WI38 (cell line): ENCODE measurements around the gene LBH.

Experiments
- H3K4me3 ChIP-seq: 2 replicates; pipeline ENCODE4 v1.5.1; 2011; ENCODE audit warnings: low read depth, mild to moderate bottlenecking, control low read depth, low read length
- TF ChIP-seq, protein P1 (sequence below): IDR thresholded peaks from 2 replicates; pipeline ENCODE4 v1.5.1; 2012; ENCODE audit warnings: low read depth, mild to moderate bottlenecking, control low read depth, low read length

The LBH gene

DNA sequence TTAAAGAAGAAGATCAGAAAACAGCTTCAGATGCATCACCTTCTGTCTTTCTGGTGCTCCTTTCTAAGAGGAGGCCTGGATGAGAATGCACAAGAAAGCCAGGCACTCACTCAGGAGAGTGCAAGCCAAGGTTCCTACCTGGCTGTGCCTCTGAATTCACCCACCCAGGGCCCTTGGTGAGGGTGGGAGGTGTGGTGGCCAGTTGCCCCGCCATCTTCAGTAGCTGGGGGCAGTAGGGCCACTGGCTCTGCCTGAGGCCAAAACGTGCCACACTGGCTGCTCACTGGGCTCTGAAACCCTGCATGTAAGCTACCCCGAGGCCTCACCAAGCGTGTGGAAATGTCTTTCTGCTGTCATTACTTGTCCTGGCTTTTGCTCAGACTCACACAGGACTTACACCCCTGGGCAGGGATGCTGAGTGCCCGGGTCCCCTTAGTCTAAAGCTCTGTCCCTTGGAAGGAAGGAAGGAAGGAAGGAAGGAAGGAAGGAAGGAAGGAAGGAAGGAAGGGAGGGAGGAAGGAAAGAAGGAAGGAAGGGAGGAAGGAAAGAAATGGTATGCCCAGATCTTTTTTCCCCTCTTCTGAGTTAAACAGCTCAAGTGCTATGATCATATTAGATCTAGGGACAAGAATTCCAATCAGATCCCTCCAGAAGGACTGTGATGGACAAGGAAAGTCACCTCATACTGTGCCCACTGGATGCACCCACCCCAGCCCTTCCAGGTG is 8.5 kb upstream of the LBH start:
- TF ChIP-seq, protein P1, sequence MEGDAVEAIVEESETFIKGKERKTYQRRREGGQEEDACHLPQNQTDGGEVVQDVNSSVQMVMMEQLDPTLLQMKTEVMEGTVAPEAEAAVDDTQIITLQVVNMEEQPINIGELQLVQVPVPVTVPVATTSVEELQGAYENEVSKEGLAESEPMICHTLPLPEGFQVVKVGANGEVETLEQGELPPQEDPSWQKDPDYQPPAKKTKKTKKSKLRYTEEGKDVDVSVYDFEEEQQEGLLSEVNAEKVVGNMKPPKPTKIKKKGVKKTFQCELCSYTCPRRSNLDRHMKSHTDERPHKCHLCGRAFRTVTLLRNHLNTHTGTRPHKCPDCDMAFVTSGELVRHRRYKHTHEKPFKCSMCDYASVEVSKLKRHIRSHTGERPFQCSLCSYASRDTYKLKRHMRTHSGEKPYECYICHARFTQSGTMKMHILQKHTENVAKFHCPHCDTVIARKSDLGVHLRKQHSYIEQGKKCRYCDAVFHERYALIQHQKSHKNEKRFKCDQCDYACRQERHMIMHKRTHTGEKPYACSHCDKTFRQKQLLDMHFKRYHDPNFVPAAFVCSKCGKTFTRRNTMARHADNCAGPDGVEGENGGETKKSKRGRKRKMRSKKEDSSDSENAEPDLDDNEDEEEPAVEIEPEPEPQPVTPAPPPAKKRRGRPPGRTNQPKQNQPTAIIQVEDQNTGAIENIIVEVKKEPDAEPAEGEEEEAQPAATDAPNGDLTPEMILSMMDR: no peak
- H3K4me3 ChIP-seq: no peak overlapping the region

DNA sequence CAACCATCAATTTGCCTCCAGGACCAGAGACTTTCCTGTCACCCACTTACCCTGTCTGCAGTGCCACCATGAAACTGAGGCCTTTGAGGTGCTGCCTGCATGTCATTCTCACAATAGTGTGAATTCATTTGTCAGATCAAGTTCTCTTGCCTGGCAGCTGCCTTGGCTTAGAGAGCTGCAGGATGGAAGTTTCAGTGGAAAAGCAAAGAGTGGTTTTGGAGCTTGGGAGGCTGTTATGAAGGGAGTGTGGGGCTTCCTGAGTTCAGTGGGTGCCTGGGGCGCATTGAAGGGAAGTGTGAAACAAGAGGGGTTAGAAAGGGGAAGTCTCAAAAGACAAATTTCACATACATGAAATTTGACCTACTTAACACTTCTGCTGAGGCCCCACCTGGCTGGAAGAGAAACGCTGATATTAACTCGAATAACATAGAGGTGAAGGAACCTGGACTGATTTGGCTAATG is 7.9 kb upstream of the LBH start:
- TF ChIP-seq, protein P1: no peak

DNA sequence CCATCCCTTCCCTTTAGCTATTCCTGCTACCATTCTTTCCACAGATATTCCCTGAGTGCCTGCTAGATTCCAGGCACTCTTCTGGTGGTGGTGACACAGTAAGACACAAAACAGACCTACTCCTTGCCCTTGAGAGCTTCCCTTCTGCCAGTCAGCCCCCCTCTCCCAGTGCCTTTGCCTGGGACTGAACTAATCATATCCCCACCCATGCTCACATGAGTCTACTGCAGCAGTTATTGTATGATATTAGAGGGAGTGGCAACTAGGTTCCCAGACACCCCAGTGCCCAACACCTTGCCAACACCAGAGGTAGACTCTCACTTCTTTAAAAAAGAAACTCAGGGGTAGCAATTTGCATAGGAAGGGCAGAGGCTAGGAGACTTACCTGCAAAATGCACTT is 7.2 kb upstream of the LBH start:
- TF ChIP-seq, protein P1: no peak
- no peak overlapping the region for H3K4me3 ChIP-seq

More for the DNA sequence above, 7.9 kb upstream of the LBH start:
- H3K4me3 ChIP-seq: no peak overlapping the region

DNA sequence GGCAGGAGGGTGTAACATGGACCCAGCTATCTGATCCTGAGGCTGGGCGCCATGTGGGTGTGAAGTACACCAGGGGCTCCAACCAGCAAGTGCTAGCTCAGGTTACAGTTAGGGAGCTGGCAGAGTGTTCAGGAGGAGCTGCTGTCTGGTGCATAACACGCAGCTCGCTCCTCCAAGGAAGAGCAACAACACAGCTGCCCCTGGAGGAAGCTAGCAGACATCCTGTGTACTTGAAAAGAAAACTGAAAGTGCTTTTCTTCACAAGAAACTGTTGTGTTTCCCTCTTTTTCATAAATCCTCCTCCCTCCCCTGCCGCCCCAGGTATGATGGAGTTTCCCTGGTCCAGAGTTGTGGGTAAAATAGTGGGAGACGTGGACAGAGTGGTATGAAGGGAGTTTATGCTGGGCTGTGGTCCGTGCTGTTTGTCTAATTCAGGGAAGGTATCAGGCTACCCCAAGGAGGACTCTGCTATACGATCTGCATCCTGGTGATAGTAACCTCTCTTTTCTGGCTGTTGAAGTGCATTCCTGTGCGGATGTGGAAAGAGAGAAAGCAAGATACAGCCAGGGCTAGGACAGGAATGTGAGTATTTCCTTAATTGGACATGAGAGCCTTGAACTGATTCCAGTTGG is 6.1 kb upstream of the LBH start:
- H3K4me3 ChIP-seq: peak overlapping the region; percentile 55
- TF ChIP-seq, protein P1: no peak

DNA sequence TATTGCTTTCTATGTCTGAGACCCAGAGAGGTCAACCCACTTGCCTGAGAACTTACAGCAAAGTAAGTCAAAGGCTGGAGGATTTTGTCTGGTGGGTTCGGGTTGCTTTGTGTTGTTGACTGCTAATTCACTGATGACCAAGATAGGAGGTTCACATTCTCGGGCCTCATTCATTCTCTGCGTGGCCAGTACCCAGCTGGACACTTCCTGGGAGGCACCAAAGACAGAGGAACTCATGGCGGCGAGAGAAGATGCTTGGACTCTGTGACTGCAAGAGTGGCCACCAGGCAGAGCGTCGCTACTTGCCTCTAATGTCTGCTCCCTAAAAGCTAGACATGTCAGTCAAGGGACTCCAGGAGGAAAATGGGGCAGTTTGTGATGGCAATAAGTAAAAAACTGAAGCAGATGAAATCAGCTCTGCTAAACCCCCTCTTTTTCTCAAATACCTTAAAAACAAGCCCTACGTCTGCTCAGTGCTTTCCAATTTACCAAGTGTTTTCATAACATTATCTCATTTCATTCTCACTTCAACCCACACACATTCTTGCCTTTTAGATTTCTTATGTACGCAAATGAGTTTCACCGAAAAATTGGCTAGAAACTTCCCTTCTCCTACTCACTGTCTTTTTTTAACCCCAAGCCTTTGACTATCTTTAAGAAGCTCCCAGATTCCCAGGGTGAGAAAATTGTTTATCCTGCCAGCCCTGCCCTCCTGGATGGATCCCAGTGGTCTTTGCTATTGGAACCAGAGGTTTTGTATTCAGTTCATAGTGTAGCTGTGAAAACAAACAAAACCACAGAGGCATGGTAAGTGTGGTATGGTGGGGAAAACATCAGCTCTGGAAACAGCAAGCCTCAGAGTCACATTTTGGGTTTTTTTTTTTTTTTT is 4.9 kb upstream of the LBH start:
- TF ChIP-seq, protein P1: no peak
- no peak overlapping the region for H3K4me3 ChIP-seq

DNA sequence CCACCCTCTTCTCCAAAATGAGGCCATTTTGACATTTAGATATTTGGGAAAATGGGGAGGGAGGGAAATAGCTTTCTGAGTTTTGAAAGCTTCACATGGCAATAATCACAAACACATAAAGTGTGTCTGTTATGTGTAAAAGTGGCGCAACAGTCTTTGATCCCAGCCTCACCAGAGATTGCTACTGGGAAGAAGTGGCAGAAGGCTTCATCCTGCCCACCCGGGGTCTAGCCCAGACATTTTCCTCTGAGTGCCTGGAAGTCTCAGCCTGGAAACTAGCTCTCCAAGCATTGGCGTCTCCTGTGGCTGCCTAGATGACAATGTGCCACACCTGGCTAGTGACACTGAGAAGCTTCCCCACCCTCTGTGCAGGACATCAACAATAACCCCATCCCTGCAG is 1.7 kb upstream of the LBH start:
- TF ChIP-seq, protein P1: no peak

More for the DNA sequence above, 1.7 kb upstream of the LBH start:
- no peak overlapping the region for H3K4me3 ChIP-seq
